OCI-LY1 (cell line): Measurements from ENCODE around the gene UBC.

ENCODE experiments used
- CTCF ChIP-seq: fragments of 200-600 bp; sonication (generic), shearing (Covaris generic); IDR thresholded peaks from 2 replicates; pipeline ENCODE4 v1.5.1; 2017; ENCODE audit warnings: mild to moderate bottlenecking, antibody characterized with exemption, low read length, moderate library complexity, mixed read lengths
- EZH2 ChIP-seq: fragments of 200-600 bp; sonication (generic), shearing (Covaris generic); IDR thresholded peaks from 2 replicates; pipeline ENCODE4 v1.8.0; 2017; ENCODE audit warnings: borderline replicate concordance, mixed run types, mild to moderate bottlenecking, antibody characterized with exemption, low read length, moderate library complexity, mixed read lengths

- TF ChIP-seq EZH2 (no peak), CTCF (no peak)
Measured at GRCh38 chr12:124947013-124947412, 32.6 kb upstream of the UBC start.
